Measurements from ENCODE around the gene CASP4. TPM values are rescaled to one million over a fixed set of nuclear protein-coding genes. Genes with fewer than 3 reads are reported as not detected.
"Not testable (repeated sequence)": the region's sequence is repeated elsewhere in the genome, so short reads cannot be mapped to it uniquely, and the experiment has no call there.

CASP4 gene
- total and polyA plus RNA-seq, 7 donors: 5.5 to 113 (median 11.8) TPM

DNA sequence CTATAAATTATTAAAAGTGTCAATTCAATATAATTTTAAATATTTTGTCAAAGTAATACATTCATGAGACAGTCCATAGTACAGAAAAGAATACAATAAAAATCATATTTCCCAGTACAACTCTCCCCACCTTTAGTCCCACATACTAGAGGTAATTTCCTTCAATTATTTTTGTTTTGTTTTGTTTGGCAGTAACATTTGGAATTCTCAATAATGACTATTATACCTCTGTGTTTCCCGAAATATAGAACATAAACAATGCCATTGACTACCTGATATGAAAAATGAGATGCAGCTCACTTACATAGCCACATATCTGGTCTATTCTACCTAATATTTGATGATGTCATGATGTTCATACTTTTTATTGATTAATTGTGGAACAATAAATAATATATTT, 24.4 kb upstream of the CASP4 start:
- Histone ChIP-seq H3K4me1 (no peaks in the 10 kb centered on the region), H3K9me3 (peaks cover 11% of the 10 kb centered on the region), H3K27me3 (ENCODE audit: insufficient read depth in 3 of 3, low read length in 2 of 3) (no peaks in the 10 kb centered on the region), H3K27ac (no peak overlapping the region), H3K4me3 (no peak overlapping the region), H3K36me3 (ENCODE audit: insufficient read depth in 1 of 2, low read depth in 1 of 2) (no peaks in the 10 kb centered on the region)
- intact Hi-C loops (cut with DNase I): no loop called here
- WGBS, 3 donors: 71 to 83% (median 79%) methylated on average over 1 of the region's 1 CpG
- no peak for ATAC-seq
- TF ChIP-seq, protein P1, sequence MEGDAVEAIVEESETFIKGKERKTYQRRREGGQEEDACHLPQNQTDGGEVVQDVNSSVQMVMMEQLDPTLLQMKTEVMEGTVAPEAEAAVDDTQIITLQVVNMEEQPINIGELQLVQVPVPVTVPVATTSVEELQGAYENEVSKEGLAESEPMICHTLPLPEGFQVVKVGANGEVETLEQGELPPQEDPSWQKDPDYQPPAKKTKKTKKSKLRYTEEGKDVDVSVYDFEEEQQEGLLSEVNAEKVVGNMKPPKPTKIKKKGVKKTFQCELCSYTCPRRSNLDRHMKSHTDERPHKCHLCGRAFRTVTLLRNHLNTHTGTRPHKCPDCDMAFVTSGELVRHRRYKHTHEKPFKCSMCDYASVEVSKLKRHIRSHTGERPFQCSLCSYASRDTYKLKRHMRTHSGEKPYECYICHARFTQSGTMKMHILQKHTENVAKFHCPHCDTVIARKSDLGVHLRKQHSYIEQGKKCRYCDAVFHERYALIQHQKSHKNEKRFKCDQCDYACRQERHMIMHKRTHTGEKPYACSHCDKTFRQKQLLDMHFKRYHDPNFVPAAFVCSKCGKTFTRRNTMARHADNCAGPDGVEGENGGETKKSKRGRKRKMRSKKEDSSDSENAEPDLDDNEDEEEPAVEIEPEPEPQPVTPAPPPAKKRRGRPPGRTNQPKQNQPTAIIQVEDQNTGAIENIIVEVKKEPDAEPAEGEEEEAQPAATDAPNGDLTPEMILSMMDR (IDR thresholded peaks at IDR 0.05): no peak
- no peak for DNase-seq

DNA sequence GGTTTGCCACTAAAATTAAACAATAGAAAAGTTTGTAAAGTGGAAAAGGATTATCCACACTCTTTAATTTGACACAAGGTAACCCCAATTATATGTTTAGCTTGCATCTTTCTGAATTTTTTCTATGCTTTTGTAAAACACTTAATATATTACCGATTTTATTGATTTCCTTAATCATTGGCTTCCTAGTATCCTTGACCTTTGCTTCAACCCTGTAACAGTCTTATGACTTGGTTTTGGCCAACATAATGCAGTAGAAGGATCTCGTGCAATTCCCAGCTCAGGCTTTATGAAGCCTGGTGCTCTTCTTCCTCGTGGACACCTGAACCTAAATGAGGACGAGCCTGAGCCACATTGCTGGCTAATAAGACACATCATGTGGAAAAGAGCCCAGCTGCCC, 23.6 kb upstream of the CASP4 start:
- H3K4me3 ChIP-seq: no peak overlapping the region
- 41 to 59% (median 44%) methylated on average over 4 of the region's 4 CpGs for WGBS, 3 donors
- no peaks in the 10 kb centered on the region for H3K4me1 ChIP-seq
- no peaks in the 10 kb centered on the region for H3K27me3 ChIP-seq (ENCODE audit: insufficient read depth in 3 of 3, low read length in 2 of 3)
- H3K27ac ChIP-seq: no peak overlapping the region
- intact Hi-C loops (cut with DNase I): no loop called here
- ATAC-seq (no peak), DNase-seq (no peak)
- TF ChIP-seq, protein P1 (IDR thresholded peaks at IDR 0.05): no peak
- H3K9me3 ChIP-seq: peaks cover 11% of the 10 kb centered on the region
- no peaks in the 10 kb centered on the region for H3K36me3 ChIP-seq (ENCODE audit: insufficient read depth in 1 of 2, low read depth in 1 of 2)

DNA sequence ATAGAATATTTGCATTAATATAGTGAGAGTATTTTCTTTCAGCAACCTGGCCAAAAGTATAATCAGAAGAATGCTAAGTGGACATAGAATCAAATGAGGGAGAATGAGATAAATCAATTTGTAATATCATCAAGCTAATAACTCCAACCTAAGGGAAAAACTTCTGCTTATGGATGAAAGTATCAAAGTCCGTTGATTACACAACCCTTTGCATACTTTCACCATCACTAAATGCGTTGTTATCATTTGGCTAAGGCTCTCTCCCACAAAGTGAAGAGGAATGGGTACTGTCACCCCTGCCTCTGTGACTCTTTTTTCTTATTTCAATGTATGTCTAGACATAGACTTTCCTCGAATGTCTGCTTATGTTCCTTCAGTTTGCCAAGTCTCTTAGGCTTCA, 16.4 kb upstream of the CASP4 start:
- DNase-seq: no peak
- H3K4me3 ChIP-seq: no peak overlapping the region
- TF ChIP-seq, protein P1 (IDR thresholded peaks at IDR 0.05): no peak
- H3K36me3 ChIP-seq (ENCODE audit: insufficient read depth in 1 of 2, low read depth in 1 of 2): no peaks in the 10 kb centered on the region
- no peaks in the 10 kb centered on the region for H3K27me3 ChIP-seq (ENCODE audit: insufficient read depth in 3 of 3, low read length in 2 of 3)
- no peaks in the 10 kb centered on the region for H3K4me1 ChIP-seq
- WGBS, 3 donors: 58 to 90% (median 87%) methylated on average over 3 of the region's 3 CpGs
- intact Hi-C loops (cut with DNase I): no loop called here
- peaks cover 11% of the 10 kb centered on the region for H3K9me3 ChIP-seq
- ATAC-seq: no peak
- no peak overlapping the region for H3K27ac ChIP-seq

DNA sequence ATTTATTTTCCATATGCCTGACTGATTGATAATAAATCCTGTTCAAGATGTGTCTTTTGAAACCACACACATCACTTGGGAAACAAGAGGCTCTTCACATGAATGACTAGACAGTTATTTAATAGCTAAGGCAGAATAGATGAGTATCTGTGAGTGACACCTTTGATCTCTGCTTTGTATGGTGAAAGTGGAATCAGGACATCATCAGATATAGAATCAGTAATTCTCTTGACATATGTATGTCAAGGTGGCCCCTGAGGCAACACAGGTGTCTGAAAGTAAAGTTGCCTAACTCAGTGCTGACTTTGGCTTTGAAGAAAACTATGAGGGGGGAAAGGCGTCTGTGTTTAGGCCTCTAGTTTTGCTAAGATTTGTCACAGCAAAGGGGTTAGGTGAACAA, 11.5 kb upstream of the CASP4 start:
- no peak overlapping the region for H3K4me3 ChIP-seq
- TF ChIP-seq, protein P1 (IDR thresholded peaks at IDR 0.05): no peak
- no peaks in the 10 kb centered on the region for H3K9me3 ChIP-seq
- H3K27me3 ChIP-seq (ENCODE audit: insufficient read depth in 3 of 3, low read length in 2 of 3): no peaks in the 10 kb centered on the region
- ATAC-seq (no peak), DNase-seq (no peak)
- H3K36me3 ChIP-seq (ENCODE audit: insufficient read depth in 1 of 2, low read depth in 1 of 2): no peaks in the 10 kb centered on the region
- H3K4me1 ChIP-seq: no peaks in the 10 kb centered on the region
- H3K27ac ChIP-seq: no peak overlapping the region
- intact Hi-C loops (cut with DNase I): no loop called here
- 93 to 97% (median 96%) methylated on average over 1 of the region's 1 CpG for WGBS, 3 donors

DNA sequence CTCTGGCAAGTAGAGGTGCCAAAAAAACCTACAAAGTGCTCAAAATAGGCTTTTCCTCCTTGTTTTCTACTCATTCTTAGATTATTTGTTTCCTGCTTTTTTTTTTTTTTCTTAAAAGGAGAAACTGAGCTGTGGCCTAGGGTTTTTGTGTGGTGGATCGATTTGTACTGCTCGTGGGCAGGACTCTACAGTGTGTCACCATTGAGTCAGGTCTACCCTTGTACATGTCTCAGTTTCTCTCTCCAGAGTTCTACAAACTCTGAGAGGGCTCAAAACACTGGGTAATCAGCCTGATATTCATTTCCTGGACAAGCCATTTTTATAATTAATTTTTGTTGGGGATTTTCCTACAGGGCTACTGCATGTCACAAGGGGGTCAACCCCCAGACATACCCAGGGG, 5.2 kb upstream of the CASP4 start:
- no peaks in the 10 kb centered on the region for H3K27me3 ChIP-seq (ENCODE audit: insufficient read depth in 3 of 3, low read length in 2 of 3)
- H3K4me3 ChIP-seq: no peak overlapping the region
- ATAC-seq (no peak), DNase-seq (no peak)
- H3K27ac ChIP-seq: no peak overlapping the region
- H3K4me1 ChIP-seq: no peaks in the 10 kb centered on the region
- H3K9me3 ChIP-seq: peaks cover 14% of the 10 kb centered on the region
- intact Hi-C loops (cut with DNase I): no loop called here
- 80 to 94% (median 93%) methylated on average over 2 of the region's 2 CpGs for WGBS, 3 donors
- no peaks in the 10 kb centered on the region for H3K36me3 ChIP-seq (ENCODE audit: insufficient read depth in 1 of 2, low read depth in 1 of 2)
- TF ChIP-seq, protein P1 (IDR thresholded peaks at IDR 0.05): no peak

DNA sequence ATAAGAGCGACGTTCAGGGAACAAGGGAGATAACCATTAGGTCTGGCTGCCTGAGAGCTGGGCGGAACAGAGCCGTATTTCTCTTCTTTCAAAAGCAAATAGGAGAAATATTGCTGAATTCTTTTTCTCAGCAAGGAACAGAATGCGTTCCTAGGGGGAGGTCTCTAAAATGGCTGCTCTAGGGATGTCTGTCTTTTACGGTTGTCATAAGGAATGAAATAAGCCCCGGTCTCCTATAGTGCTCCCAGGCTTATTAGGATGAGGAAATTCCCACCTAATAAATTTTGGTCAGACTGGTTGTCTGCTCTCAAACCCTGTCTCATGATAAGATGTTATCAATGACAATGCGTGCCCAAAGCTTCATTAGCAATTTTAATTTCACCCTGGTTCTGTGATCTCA, 4.5 kb upstream of the CASP4 start:
- intact Hi-C loops (cut with DNase I); DNase-seq: not testable (repeated sequence)
- WGBS, 3 donors: 95 to 97% (median 97%) methylated on average over 8 of the region's 8 CpGs

More for the DNA sequence above, 4.5 kb upstream of the CASP4 start:
- not testable (repeated sequence) for H3K27ac ChIP-seq; H3K4me1 ChIP-seq; H3K27me3 ChIP-seq (ENCODE audit: insufficient read depth in 3 of 3, low read length in 2 of 3); H3K4me3 ChIP-seq; H3K36me3 ChIP-seq (ENCODE audit: insufficient read depth in 1 of 2, low read depth in 1 of 2); ATAC-seq
- peaks cover 14% of the 10 kb centered on the region for H3K9me3 ChIP-seq
